MCF 10A (cell line): Measurements from ENCODE around the gene P2RY8. TPM values are rescaled to one million over a fixed set of nuclear protein-coding genes. Genes with fewer than 3 reads are reported as not detected.
"Not testable (repeated sequence)": the region's sequence is repeated elsewhere in the genome, so short reads cannot be mapped to it uniquely, and the experiment has no call there.

Experiments
- BruUV-seq: library from RNA; stranded (reverse); fragments of 400-500 nt; replicated peaks from 2 replicates; lab custom pipeline; 2021; lab: Mats Ljungman, UMichigan
- CTCF ChIA-PET: fragments of 300-600 bp; sonication (Branson Sonifier 250); formaldehyde crosslinking; extraction: SDS; loops from one replicate; lab custom pipeline; 2021; ENCODE audit warnings: antibody characterized with exemption, inconsistent platforms; lab: Yijun Ruan, JAX
- POLR2A ChIA-PET: fragments of 300-600, 350-650 bp; sonication (Branson Sonifier 250); formaldehyde crosslinking; extraction: SDS; loops from one replicate; lab custom pipeline; 2020; ENCODE audit warnings: antibody characterized with exemption, inconsistent platforms; lab: Yijun Ruan, JAX
- DNase-seq: peaks from one replicate; pipeline ENCODE4 v3.0.0-alpha.2; 2018; ENCODE audit not compliant: unreplicated experiment
- H3K27ac Mint-ChIP-seq: one replicate; pipeline ENCODE4 v1.8.0; 2022; ENCODE audit warnings: mild to moderate bottlenecking, low read depth, mixed read lengths; ENCODE audit not compliant: unreplicated experiment
- H3K27me3 Mint-ChIP-seq: one replicate; pipeline ENCODE4 v1.8.0; 2022; ENCODE audit warnings: mixed read lengths; ENCODE audit not compliant: insufficient read depth, unreplicated experiment
- H3K36me3 Mint-ChIP-seq: one replicate; pipeline ENCODE4 v1.8.0; 2022; ENCODE audit warnings: mild to moderate bottlenecking, moderate library complexity, mixed read lengths; ENCODE audit not compliant: insufficient read depth, unreplicated experiment
- H3K4me1 Mint-ChIP-seq: one replicate; pipeline ENCODE4 v1.8.0; 2022; ENCODE audit warnings: mixed read lengths; ENCODE audit not compliant: insufficient read depth, unreplicated experiment
- H3K4me3 Mint-ChIP-seq: one replicate; pipeline ENCODE4 v1.8.0; 2022; ENCODE audit warnings: mild to moderate bottlenecking, moderate library complexity, mixed read lengths; ENCODE audit not compliant: unreplicated experiment
- H3K9me3 Mint-ChIP-seq: one replicate; pipeline ENCODE4 v1.8.0; 2022; ENCODE audit warnings: mixed read lengths; ENCODE audit not compliant: unreplicated experiment
- intact Hi-C: fragments of 100-400 bp; cut with micrococcal nuclease; formaldehyde crosslinking; loops from 2 replicates; pipeline ENCODE4 v1.14.1; 2022
- total RNA-seq: library from RNA; stranded (reverse); gene quantifications from 2 replicates; pipeline ENCODE4 v1.2.3, GENCODE V29; 2022
- TF ChIP-seq, protein P1 (sequence below): fragments of 200-600 bp; IDR thresholded peaks from one replicate; pipeline ENCODE4 v1.8.0; 2022; ENCODE audit warnings: antibody characterized with exemption, mild to moderate bottlenecking; ENCODE audit not compliant: unreplicated experiment

P2RY8 gene
- total RNA-seq, 1 experiment from 2014 or later, result not detected

DNA sequence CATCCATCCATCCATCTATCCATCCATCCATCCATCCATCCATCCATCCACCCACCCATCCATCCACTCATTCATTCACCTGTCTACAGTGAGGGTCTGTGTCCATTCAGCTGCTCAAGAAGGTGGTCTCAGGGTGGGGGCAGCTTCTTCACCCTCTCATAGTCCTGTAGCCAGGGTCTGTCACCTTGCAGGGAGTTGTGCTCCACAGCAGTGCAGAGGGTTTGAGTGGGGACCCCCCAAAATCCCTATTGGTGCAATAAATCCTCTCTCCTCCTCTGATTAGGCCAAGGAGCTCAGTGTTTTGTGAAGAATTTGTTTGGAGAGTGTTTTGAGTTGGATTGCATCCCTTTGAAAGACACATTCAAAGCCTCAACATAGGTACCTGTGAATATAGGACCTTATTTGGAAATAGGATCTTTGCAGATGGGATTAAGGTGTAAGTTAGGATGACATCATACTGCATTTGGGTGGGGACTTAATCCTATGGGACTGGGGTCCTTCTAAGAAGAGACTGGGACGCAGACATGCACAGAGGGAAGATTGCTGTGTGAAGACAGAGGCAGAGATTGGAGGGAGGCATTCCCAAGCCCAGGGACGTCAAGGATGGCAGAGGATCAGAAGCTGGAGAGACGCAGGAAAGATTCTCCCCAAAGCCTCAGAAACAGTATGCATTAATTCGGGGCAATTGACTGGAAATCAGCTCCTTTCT lies 12.0 kb downstream of the P2RY8 start:
- H3K27me3 Mint-ChIP-seq, result no peaks in the 10 kb centered on the region
- peaks cover 16% of the 10 kb centered on the region for H3K9me3 Mint-ChIP-seq
- H3K27ac Mint-ChIP-seq, result no peak overlapping the region

DNA sequence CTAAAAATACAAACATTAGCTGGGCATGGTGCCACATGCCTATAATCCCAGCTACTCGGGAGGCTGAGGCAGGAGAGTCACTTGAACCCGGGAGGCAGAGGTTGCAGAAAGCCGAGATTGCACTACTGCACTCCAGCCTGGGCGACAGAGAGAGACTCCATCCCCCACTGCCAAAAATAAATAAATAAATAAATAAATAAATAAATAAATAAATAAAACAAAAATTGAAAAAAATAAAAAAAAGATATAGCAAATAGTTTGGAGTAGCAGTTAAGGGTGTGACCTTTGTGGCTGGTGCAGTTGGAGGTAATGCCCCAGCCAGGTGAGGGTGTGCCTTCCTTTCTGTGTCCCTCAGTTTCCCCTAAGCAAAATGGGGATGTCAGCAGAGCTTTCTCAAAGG lies 14.1 kb downstream of the P2RY8 start:
- CTCF ChIA-PET, H3K27me3 Mint-ChIP-seq, H3K36me3 Mint-ChIP-seq, BruUV-seq, H3K27ac Mint-ChIP-seq, POLR2A ChIA-PET, H3K4me3 Mint-ChIP-seq, H3K4me1 Mint-ChIP-seq, intact Hi-C loops, DNase-seq: not testable (repeated sequence)
- H3K9me3 Mint-ChIP-seq, result peaks cover 34% of the 10 kb centered on the region

More for the DNA sequence above, 12.0 kb downstream of the P2RY8 start:
- Mint-ChIP-seq H3K36me3 (no peaks in the 10 kb centered on the region), H3K4me1 (no peaks in the 10 kb centered on the region), H3K4me3 (no peak overlapping the region)
- ChIA-PET POLR2A (no interaction called here), CTCF (no interaction called here)
- DNase-seq, result no peak
- BruUV-seq, result no TSS peak
- TF ChIP-seq, protein P1, sequence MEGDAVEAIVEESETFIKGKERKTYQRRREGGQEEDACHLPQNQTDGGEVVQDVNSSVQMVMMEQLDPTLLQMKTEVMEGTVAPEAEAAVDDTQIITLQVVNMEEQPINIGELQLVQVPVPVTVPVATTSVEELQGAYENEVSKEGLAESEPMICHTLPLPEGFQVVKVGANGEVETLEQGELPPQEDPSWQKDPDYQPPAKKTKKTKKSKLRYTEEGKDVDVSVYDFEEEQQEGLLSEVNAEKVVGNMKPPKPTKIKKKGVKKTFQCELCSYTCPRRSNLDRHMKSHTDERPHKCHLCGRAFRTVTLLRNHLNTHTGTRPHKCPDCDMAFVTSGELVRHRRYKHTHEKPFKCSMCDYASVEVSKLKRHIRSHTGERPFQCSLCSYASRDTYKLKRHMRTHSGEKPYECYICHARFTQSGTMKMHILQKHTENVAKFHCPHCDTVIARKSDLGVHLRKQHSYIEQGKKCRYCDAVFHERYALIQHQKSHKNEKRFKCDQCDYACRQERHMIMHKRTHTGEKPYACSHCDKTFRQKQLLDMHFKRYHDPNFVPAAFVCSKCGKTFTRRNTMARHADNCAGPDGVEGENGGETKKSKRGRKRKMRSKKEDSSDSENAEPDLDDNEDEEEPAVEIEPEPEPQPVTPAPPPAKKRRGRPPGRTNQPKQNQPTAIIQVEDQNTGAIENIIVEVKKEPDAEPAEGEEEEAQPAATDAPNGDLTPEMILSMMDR, result no peak
- intact Hi-C loops, result no loop called here

DNA sequence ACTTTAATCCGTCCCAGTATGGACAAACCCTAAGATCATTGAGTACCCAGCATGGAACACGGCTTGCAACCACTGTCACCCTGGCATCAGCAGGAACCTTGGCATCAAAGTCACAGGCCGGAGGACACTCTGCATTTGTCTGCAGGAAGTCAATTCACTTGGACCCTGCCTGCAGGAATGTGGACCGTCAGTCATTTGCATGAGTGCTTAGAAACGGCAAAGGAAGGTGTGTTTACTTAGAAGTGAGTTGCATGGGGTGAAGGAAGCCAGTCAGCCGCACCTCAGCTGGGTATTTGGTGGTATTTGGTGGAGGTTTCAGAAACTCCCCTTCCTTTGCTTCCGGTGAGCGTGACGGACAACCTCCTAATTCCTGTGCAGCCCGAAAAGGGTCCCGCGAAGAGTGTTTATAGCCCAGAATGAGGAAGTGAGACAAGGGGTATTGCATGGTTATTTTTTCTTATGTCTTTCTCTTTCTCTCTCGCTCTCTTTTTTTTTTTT lies 15.5 kb downstream of the P2RY8 start:
- ChIA-PET POLR2A (no interaction called here), CTCF (no interaction called here)
- DNase-seq, result no peak
- Mint-ChIP-seq H3K4me1 (no peaks in the 10 kb centered on the region), H3K36me3 (no peaks in the 10 kb centered on the region), H3K4me3 (no peak overlapping the region), H3K9me3 (peaks cover 34% of the 10 kb centered on the region), H3K27ac (no peak overlapping the region), H3K27me3 (no peaks in the 10 kb centered on the region)
- no TSS peak for BruUV-seq
- TF ChIP-seq, protein P1, result no peak
- intact Hi-C loops, result no loop called here

DNA sequence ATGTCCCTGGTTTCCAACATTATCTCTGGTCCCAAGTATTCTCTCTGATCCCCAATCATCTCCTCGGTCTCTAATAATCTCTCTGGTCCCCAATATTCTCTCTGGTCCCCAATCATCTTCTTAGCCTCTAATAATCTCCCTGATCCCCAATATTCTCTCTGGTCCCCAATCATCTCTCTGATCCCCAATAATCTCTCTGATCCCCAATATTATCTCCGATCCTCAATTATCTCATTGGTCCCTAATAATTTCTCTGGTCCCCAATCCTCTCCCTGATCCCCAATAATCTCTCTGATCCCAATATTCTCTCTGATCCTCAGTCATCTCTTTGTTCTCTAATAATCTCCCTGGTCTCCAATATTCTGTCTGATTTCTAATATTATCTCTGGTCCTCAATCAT lies 16.6 kb downstream of the P2RY8 start:
- POLR2A ChIA-PET, result no interaction called here
- BruUV-seq, result no TSS peak
- TF ChIP-seq, protein P1, result no peak
- Mint-ChIP-seq H3K4me1 (no peaks in the 10 kb centered on the region), H3K36me3 (no peaks in the 10 kb centered on the region), H3K27me3 (no peaks in the 10 kb centered on the region), H3K4me3 (no peak overlapping the region), H3K9me3 (peaks cover 34% of the 10 kb centered on the region), H3K27ac (no peak overlapping the region)
- intact Hi-C loops, result no loop called here
- CTCF ChIA-PET, result no interaction called here
- no peak for DNase-seq
